ENCODE results near the gene IL7R.
"Not testable (repeated sequence)": the region's sequence is repeated elsewhere in the genome, so short reads cannot be mapped to it uniquely, and the experiment has no call there.

Gene IL7R

DNA sequence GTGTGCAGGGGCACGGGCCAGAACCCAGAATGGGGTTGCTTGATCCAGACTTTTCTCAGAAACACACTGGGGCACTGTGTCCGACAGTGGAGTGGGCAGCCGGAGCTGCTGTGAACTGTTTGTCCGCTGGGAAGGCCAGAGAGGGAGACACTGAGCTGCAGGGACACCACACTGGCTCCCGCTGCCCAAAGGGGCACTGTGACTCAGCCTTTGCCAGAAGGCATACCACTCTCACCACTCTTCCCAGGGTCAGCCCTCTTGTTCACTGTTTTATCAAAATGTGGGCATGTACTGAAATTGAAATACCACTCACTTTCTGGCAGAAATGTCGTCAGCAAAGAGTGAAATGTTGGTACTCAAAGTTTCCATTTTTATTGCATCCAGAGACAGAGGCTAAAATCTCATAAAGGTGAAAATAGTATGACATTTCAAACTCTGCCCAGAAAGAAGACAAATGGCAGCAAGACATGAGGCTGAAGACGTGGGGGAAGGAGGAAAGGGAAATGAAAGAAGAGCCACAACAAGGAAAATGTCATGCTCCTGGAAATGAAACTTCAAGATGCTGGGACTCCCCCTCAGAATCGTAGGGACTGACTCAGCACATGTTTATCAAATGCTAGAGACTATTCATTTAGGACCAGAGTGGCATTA, 4.5 kb upstream of the IL7R start:
- no peak for DNase-seq (ENCODE audit: extremely low read depth, low read depth)
- H3K4me3 ChIP-seq (replicated peaks; ENCODE audit: low read depth, low read length) = no peak overlapping the region
- TF ChIP-seq, protein P1, sequence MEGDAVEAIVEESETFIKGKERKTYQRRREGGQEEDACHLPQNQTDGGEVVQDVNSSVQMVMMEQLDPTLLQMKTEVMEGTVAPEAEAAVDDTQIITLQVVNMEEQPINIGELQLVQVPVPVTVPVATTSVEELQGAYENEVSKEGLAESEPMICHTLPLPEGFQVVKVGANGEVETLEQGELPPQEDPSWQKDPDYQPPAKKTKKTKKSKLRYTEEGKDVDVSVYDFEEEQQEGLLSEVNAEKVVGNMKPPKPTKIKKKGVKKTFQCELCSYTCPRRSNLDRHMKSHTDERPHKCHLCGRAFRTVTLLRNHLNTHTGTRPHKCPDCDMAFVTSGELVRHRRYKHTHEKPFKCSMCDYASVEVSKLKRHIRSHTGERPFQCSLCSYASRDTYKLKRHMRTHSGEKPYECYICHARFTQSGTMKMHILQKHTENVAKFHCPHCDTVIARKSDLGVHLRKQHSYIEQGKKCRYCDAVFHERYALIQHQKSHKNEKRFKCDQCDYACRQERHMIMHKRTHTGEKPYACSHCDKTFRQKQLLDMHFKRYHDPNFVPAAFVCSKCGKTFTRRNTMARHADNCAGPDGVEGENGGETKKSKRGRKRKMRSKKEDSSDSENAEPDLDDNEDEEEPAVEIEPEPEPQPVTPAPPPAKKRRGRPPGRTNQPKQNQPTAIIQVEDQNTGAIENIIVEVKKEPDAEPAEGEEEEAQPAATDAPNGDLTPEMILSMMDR (IDR thresholded peaks at IDR 0.05; ENCODE audit: low read depth, low read length, missing control alignments) = peak; percentile 18

DNA sequence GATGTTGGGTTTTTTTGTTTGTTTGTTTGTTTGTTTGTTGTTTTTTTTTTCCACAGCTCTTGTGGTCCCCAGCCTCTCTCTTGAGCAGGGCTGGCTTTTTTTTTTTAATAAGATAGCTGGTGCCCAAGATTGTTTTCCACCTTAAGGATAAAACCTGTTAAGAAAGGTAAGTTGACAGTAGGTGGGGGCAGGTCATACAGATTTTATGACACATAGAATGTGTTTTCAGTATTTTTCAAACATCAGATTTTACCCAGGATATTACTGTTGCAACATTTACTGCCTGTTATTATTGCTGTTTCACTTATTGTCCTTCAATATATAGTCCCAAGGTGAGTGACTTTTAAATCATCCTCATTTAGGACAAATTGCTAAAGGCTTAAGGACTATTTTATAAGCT, 3.9 kb upstream of the IL7R start:
- TF ChIP-seq, protein P1 (IDR thresholded peaks at IDR 0.05; ENCODE audit: low read depth, low read length, missing control alignments) = no peak
- H3K4me3 ChIP-seq (replicated peaks; ENCODE audit: low read depth, low read length) = no peak overlapping the region
- no peak for DNase-seq (ENCODE audit: extremely low read depth, low read depth)

DNA sequence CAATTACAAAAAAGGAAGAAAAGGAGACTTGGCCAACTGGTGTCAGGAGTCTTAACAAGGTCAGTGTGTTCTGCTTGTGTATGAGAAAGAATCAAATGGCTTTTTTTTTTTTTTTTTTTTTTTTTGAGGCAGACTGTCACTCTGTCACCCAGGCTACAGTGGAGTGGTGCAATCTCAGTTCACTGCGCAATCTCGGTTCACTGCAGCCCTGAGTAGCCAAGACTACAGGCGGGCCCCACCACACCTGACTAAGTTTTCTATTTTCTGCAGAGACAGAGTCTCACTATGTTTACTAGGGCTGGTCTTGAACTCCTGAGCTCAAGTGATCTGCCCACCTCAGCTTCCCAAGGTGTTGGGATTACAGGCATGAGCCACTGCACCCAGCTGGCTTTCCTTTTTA, 3.1 kb upstream of the IL7R start:
- TF ChIP-seq, protein P1 (IDR thresholded peaks at IDR 0.05; ENCODE audit: low read depth, low read length, missing control alignments) = no peak
- DNase-seq (ENCODE audit: extremely low read depth, low read depth) = no peak
- H3K4me3 ChIP-seq (replicated peaks; ENCODE audit: low read depth, low read length) = no peak overlapping the region

DNA sequence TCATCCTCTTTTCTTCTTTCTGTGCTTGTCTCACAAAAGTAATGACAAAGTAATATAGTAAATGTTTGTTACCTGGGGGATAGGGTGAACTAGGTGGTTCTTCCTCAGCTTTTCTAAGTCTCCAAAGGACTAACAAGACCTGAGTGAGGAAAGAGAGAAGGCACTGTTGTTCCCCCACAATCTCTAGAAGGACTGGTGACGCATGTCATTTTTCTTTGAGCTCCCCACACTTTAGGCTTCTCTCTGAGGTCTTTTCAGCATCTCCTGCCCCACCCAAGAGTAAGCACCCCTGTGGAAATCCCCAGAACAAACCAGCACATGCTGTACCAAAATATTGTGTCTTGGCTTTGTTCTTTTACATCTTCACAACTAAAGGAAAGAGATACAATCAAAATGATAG, 2.4 kb upstream of the IL7R start:
- no peak for DNase-seq (ENCODE audit: extremely low read depth, low read depth)
- TF ChIP-seq, protein P1 (IDR thresholded peaks at IDR 0.05; ENCODE audit: low read depth, low read length, missing control alignments) = no peak
- H3K4me3 ChIP-seq (replicated peaks; ENCODE audit: low read depth, low read length) = no peak overlapping the region

DNA sequence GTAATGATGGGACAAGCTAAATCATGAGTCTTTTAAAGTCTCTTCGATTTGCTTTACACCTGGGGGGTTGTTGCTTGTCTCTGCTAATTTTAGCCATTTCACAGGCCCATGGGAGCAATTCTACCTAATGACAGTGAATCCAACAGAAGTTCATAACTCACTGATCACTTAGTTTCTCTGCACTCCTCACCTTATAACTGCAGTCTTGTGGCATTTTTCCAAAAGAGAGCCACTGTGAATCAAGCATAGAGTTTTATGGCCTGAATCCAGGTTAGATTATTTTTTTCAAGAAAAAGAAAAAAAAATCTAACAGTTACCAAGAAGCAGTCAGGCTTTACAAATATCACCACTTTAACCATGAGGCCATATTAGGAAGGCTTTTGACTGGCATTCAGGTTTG, 1.5 kb upstream of the IL7R start:
- TF ChIP-seq, protein P1 (IDR thresholded peaks at IDR 0.05; ENCODE audit: low read depth, low read length, missing control alignments) = no peak
- H3K4me3 ChIP-seq (replicated peaks; ENCODE audit: low read depth, low read length) = no peak overlapping the region
- no peak for DNase-seq (ENCODE audit: extremely low read depth, low read depth)

DNA sequence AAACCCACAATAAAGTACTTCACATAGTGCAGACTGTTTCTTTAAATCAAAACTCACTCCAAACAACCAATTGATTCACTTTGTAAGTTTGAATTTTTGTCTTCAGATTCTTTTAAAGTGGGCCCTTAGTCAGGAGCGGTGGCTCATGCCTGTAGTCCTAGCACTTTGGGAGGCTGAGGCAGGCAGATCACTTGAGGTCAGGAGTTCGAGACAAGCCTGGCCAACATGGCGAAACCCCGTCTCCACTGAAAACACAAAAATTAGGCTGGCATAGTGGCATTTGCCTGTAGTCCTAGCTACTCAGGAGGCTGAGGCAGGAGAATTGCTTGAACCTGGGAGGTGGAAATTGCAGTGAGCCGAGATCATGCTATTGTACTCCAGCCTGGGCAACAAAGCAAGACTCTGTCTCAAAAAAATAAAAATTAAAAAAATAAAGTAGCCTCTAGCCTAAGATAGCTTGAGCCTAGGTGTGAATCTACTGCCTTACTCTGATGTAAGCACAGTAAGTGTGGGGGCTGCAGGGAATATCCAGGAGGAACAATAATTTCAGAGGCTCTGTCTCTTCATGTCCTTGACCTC, 416 bp upstream of the IL7R start:
- not testable (repeated sequence) for H3K4me3 ChIP-seq (replicated peaks; ENCODE audit: low read depth, low read length); DNase-seq (ENCODE audit: extremely low read depth, low read depth)

DNA sequence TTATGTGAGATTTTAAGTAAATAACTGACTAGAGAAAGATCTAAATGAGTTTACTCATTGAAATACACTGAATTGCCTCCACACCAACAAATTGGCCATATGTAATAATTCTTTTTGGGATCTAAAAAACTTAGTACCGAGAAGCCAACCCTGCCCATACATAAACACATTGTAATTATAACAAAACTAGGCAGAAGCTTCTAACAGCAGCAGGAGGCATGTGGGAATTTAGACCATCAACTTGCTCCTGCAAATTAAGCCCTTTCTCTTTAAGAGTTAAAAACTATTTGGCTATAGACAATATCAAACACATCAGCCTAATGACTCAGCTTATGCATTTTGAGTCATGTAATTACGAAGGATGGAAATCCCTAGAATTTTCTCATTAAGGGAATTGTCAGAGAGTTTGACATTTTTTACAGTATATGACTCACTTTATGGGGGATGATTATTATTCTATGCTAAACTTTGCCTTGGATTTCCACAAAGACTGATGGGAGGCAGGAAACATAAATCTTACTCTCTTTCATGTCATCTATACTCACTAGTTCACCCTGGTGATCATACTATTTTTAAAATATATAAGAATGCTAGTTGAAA, 1.0 kb downstream of the IL7R start:
- peak overlapping the region; percentile 33 for H3K4me3 ChIP-seq (replicated peaks; ENCODE audit: low read depth, low read length)
- DNase-seq (ENCODE audit: extremely low read depth, low read depth) = peak; percentile 55

More for the DNA sequence above, 1.0 kb downstream of the IL7R start:
- TF ChIP-seq, protein P1 (IDR thresholded peaks at IDR 0.05; ENCODE audit: low read depth, low read length, missing control alignments) = no peak
